AML-193 (cell line): ENCODE data around the gene PDX1.

Experiments
- DNase-seq, 2 experiments: peaks; one replicate each; lab custom pipeline; 2025; lab: John Stamatoyannopoulos, UW

PDX1 gene

DNA sequence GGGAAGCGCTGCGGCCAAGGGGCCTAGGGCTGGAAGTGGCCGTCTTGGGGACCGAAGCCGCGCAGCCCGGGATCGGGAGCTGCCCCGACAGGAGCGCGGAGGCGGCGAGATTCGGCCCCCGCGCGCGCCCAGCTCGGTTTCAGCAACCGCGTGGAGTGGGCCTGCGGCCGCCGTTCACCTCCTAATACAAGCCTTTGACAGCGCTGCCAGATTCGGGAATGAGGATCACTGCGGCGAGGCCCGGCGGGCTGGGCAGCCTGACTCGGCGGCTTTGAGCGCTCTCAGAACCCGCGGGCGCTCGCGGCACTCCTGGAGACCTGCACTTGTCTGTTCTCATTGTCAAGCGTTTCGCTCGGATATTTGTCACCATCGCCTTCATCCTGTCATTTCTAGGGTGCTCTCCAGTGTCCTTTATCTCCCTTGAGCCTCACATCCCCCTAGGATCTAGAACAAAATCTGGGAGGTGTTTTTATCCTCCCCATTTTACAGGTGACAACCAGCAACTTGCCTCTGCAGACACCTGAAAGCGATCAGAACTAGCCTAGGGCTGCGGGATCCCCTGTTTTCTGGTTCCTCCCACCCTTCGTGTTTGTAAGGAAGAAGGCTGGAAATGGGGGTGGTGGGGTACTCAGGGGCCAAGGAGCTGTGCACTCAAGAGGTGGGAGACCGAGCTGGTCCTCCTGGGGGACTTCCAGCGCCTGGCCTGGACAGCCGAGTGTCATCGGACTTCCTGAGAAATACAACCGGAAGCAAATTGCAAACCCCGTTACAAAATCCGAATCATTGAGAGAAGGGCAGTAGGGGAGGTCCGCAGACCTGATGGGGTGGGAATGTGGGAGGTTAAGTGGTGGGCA, 50.8 kb downstream of the PDX1 start:
- DNase-seq = no peak

DNA sequence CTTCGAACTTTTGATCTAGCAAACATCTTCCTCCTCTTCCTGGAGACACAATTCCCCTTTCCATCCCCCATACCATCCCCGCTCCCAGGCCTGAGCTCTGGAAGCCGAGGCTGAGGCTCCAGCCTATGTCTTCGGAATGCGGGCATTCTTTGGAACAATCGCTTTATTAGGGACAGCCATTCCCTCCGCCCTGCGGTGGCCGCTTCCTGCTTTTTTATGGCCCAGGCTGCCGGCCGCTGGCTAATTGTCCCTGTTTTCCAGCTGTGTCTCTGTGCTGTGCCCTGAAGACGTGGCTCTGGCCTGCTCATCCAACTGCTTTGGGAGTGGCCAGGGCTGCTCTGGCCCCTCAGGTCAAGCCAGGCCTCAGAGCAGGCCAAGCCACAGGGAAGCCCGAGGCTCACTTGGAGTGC, 51.4 kb downstream of the PDX1 start:
- no peak for DNase-seq

DNA sequence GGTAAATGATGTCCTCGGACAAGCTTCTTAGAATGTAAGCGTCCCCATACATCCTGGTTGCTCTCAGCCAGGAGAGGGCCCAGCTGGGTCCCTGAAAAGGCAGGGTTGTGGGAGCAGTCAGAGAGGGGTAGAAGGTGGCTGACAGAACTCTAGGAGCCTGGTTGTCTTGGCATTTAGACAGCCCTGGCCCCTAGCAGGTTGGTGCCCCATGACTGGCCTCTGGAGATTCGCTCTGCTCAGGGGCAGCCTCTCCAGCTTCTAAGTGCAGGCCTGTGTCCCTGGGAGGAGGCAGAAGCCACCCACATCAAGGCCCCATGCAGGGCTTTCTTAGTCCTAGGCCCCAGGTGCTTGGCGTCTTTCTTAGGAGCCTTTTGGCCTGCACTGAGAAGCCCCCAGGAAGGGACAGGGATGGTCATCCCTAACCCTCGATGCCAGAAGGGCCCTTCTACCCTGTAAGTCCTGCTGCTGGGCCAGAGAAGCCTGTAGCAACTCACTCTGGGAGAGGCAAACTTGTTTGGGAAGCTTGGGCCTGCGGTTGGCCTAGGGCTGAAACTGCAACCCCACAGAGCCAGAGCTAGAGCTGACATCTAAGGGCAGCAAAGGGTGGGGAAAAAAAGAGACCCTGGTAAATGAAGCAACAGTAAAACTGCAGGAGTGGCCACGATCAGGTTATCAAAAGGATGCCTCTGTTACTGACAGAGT, 52.1 kb downstream of the PDX1 start:
- no peak for DNase-seq

DNA sequence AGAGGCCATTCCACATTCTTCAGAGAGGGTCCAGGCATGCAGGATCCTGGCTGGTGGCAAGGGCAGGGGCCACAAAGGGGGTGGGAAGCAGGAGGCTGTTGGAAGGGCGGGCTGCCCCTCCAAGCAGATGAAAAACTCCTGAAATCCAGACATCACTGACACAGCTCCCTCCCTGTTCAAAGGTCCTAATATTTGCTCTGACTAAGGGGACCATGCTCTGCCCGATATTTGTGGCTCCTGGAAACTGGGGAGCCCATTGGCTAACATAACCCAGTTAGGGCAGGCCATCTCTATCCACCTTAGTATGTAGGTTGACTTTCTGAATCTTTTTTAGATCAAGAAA, 52.6 kb downstream of the PDX1 start:
- no peak for DNase-seq

DNA sequence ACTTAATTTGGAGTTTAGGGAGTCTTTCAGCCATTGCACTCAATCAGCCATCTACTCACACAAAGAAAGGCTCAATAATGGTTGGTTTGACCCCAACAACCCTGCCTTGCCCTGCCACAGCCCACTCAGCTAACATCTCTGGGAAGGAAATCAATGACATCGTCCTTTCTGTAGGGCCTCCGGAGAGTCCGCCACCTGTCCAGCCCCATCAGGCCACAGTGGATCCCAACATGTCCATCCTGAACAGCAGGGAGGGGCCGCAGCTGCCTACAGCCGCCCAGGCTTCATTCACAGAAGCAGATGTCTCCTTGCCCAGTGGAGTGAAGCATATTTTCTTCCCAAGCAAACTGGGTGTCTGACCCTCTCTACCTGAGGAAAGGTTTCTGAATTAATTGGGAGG, 53.5 kb downstream of the PDX1 start:
- DNase-seq = no peak

DNA sequence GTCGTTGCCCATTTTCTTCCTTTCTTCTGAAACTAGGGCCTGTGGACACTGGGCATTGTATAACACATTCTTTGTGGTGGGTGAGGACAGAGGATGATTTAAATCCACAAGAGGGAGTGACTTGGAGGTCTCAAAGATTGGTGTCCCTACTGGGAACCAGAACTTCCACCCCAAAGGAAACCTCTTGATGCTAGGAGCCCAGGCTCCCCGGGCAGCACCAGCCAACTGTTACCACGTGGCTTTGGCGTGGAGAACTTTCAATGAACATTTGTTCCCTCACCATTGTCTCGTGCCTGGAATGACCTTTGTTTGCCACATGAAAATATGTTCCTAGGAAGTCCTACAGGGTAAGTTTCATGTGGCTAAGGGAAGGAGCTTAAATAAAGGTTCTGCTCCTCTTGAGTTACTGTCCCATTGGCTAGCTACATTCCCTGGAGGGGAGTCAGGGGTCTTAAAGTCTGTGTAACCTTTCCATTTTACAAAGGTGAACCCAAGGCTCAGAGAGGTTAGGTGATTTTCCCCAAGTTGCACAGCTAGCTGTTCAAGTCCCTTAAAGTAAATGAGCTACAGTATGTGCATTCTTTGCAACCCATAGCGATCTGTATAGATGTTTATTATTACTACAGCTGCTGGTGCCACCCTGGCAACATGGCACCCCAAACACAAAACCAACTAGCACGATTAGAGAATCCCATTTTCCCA, 54.3 kb downstream of the PDX1 start:
- no peak for DNase-seq
